ENCODE measurements around the gene PGLYRP2. TPM values are rescaled to one million over a fixed set of nuclear protein-coding genes. Genes with fewer than 3 reads are reported as not detected.

The PGLYRP2 gene
- total RNA-seq, 2 donors from 2014 or later = not detected

DNA sequence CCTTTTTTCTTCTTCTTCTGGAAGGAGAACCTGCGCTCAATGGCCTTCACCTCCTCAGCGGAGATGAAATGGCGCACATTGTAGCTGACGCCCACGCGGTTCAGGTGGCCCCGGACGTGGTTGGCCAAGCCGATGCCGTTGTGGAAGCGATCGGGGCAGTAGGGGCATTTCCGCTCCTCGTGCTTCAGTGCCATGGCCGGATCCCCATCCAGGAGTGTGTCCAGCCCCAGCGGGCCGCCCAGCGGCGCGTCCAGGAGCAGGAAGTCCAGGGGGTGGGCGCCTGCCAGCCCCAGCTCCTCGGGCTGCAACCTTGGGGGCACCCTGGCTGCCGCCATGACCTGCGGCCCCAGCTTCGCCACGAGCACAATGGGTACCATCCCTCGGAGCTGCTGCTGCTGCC lies 40.7 kb downstream of the PGLYRP2 start:
- H3K9ac ChIP-seq (ENCODE audit: extremely low read depth, low read length, poor library complexity, severe bottlenecking) = no peak overlapping the region
- H3K4me1 Mint-ChIP-seq = no peaks in the 10 kb centered on the region

GRCh38 chr19:15438124-15438496 lies 41.2 kb downstream of the PGLYRP2 start:
- Histone ChIP-seq H3K27me3 (ENCODE audit: control insufficient read depth, insufficient read depth, low read length, poor library complexity, severe bottlenecking) (no peaks in the 10 kb centered on the region), H3K9me3 (ENCODE audit: control insufficient read depth, low read length) (no peaks in the 10 kb centered on the region), H3K4me3 (ENCODE audit: low read length) (no peak overlapping the region), H3K4me1 (ENCODE audit: control insufficient read depth, insufficient read depth, low read length) (no peaks in the 10 kb centered on the region), H3K9ac (ENCODE audit: extremely low read depth, low read length, poor library complexity, severe bottlenecking) (no peak overlapping the region), H3K36me3 (ENCODE audit: control insufficient read depth, insufficient read depth, low read length) (no peaks in the 10 kb centered on the region), H3K27ac (ENCODE audit: low read depth, low read length) (no peak overlapping the region)
- Mint-ChIP-seq H3K9me3 (no peaks in the 10 kb centered on the region), H3K27me3 (ENCODE audit: insufficient read depth) (no peaks in the 10 kb centered on the region), H3K27ac (no peak overlapping the region), H3K4me3 (no peak overlapping the region), H3K36me3 (ENCODE audit: low read depth) (no peaks in the 10 kb centered on the region), H3K4me1 (peaks cover 3% of the 10 kb centered on the region)
- TF ChIP-seq, protein P1, sequence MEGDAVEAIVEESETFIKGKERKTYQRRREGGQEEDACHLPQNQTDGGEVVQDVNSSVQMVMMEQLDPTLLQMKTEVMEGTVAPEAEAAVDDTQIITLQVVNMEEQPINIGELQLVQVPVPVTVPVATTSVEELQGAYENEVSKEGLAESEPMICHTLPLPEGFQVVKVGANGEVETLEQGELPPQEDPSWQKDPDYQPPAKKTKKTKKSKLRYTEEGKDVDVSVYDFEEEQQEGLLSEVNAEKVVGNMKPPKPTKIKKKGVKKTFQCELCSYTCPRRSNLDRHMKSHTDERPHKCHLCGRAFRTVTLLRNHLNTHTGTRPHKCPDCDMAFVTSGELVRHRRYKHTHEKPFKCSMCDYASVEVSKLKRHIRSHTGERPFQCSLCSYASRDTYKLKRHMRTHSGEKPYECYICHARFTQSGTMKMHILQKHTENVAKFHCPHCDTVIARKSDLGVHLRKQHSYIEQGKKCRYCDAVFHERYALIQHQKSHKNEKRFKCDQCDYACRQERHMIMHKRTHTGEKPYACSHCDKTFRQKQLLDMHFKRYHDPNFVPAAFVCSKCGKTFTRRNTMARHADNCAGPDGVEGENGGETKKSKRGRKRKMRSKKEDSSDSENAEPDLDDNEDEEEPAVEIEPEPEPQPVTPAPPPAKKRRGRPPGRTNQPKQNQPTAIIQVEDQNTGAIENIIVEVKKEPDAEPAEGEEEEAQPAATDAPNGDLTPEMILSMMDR (conservative IDR thresholded peaks at IDR 0.05) = no peak
- DNase-seq = no peak
- WGBS, 2 experiments (ENCODE audit: insufficient coverage in 1 of 2, insufficient read length in 1 of 2) = 97 to 100% methylated on average over 2 of the region's 2 CpGs

More for the DNA sequence above, 40.7 kb downstream of the PGLYRP2 start:
- 96% methylated on average over 9 to 27 of the region's 27 CpGs for WGBS, 2 experiments (ENCODE audit: insufficient coverage in 1 of 2, insufficient read length in 1 of 2)
- H3K9me3 ChIP-seq (ENCODE audit: control insufficient read depth, low read length) = no peaks in the 10 kb centered on the region
- Mint-ChIP-seq H3K27me3 (ENCODE audit: insufficient read depth) (no peaks in the 10 kb centered on the region), H3K4me3 (no peak overlapping the region), H3K9me3 (no peaks in the 10 kb centered on the region), H3K27ac (no peak overlapping the region), H3K36me3 (ENCODE audit: low read depth) (no peaks in the 10 kb centered on the region)
- no peaks in the 10 kb centered on the region for H3K36me3 ChIP-seq (ENCODE audit: control insufficient read depth, insufficient read depth, low read length)
- H3K27ac ChIP-seq (ENCODE audit: low read depth, low read length) = no peak overlapping the region
- H3K4me3 ChIP-seq (ENCODE audit: low read length) = no peak overlapping the region
- no peaks in the 10 kb centered on the region for H3K27me3 ChIP-seq (ENCODE audit: control insufficient read depth, insufficient read depth, low read length, poor library complexity, severe bottlenecking)
- no peak for DNase-seq
- TF ChIP-seq, protein P1 (conservative IDR thresholded peaks at IDR 0.05) = no peak
- H3K4me1 ChIP-seq (ENCODE audit: control insufficient read depth, insufficient read depth, low read length) = no peaks in the 10 kb centered on the region

- Histone ChIP-seq H3K4me3 (ENCODE audit: low read length) (no peak overlapping the region), H3K9me3 (ENCODE audit: control insufficient read depth, low read length) (no peaks in the 10 kb centered on the region), H3K27me3 (ENCODE audit: control insufficient read depth, insufficient read depth, low read length, poor library complexity, severe bottlenecking) (no peaks in the 10 kb centered on the region), H3K9ac (ENCODE audit: extremely low read depth, low read length, poor library complexity, severe bottlenecking) (no peak overlapping the region), H3K36me3 (ENCODE audit: control insufficient read depth, insufficient read depth, low read length) (no peaks in the 10 kb centered on the region), H3K4me1 (ENCODE audit: control insufficient read depth, insufficient read depth, low read length) (no peaks in the 10 kb centered on the region), H3K27ac (ENCODE audit: low read depth, low read length) (no peak overlapping the region)
- Mint-ChIP-seq H3K27ac (no peak overlapping the region), H3K9me3 (no peaks in the 10 kb centered on the region), H3K36me3 (ENCODE audit: low read depth) (no peaks in the 10 kb centered on the region), H3K27me3 (ENCODE audit: insufficient read depth) (no peaks in the 10 kb centered on the region), H3K4me3 (no peak overlapping the region), H3K4me1 (peaks cover 5% of the 10 kb centered on the region)
- DNase-seq = no peak
- TF ChIP-seq, protein P1 (conservative IDR thresholded peaks at IDR 0.05) = no peak
- 88 to 95% methylated on average over 7 to 10 of the region's 10 CpGs for WGBS, 2 experiments (ENCODE audit: insufficient coverage in 1 of 2, insufficient read length in 1 of 2)
Observed at GRCh38 chr19:15437355-15438123, 41.8 kb downstream of the PGLYRP2 start.
